Transverse colon (tissue), 4 donors: ENCODE data around the gene PAK6.

Experiments used
- CTCF ChIP-seq, 5 experiments: fragments of 200-600 bp in 3 of 5; fragments of 450-650 bp in 2 of 5; sonication (generic) in 3 of 5; IDR thresholded peaks; 1 replicate in 2 of 5; 2 replicates in 3 of 5; pipeline ENCODE4 v1.5.1; 2016 to 2017; ENCODE audit warnings: antibody characterized with exemption in 5 of 5, inconsistent platforms in 3 of 5, mild to moderate bottlenecking in 2 of 5, moderate library complexity in 1 of 5
- EP300 ChIP-seq: sonication (generic); formaldehyde crosslinking; IDR thresholded peaks from one replicate; pipeline ENCODE4 v1.6.1; 2017; ENCODE audit warnings: antibody characterized with exemption, low read depth
- POLR2A ChIP-seq: fragments of 450-650 bp; IDR thresholded peaks from one replicate; pipeline ENCODE4 v1.6.1; 2016; ENCODE audit warnings: antibody characterized with exemption, mild to moderate bottlenecking, moderate library complexity
- POLR2AphosphoS5 ChIP-seq, 3 donors: sonication (generic); formaldehyde crosslinking; IDR thresholded peaks; one replicate each; pipeline ENCODE4 v1.6.1; 2016; ENCODE audit warnings: antibody characterized with exemption in 3 of 3

DNA sequence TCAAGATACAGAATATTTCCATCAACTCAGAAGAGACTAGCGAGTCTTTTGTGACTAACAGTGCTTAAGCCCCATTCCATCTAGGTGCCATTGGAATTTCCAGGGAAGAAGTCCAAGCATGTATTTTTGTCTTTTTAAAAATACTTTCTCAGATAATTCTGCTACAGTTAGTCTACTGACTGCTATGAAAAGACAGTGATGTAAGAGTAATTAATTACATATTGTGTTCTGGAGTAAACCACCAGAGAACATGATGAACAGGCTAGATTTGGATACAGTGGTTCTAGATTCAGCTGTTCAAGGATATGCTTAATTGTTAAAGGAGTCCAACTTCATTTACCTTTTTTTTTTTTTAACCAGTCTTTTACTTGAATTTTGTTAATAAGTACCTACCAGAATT, 34.8 kb upstream of the PAK6 start:
- TF ChIP-seq CTCF (IDR thresholded peaks at IDR 0.05) (no peak), POLR2A (no peak), POLR2AphosphoS5 (IDR thresholded peaks at IDR 0.05) (no peak), EP300 (no peak)
